Heart left ventricle (tissue), 16 donors: ENCODE data around the gene SLC35F1. TPM values are rescaled to one million over a fixed set of nuclear protein-coding genes. Genes with fewer than 3 reads are reported as not detected.

Source experiments
- ATAC-seq, 4 donors: fragments of 200-7000 bp; cut with Tn5 transposase; one replicate each; pipeline ENCODE4 v1.9.1; 2020 to 2022; ENCODE audit warnings: moderate library complexity in 4 of 4, mild to moderate bottlenecking in 3 of 4, moderate number of reproducible peaks in 1 of 4
- DNase-seq, 5 donors: peaks; one replicate each; pipeline ENCODE4 v3.0.0-alpha.2; 2020
- H3K27ac ChIP-seq, 12 donors: fragments of 200-600 bp; sonication (generic) in 4 of 12; one replicate each; pipeline versions ENCODE4 v1.5.0 to v1.8.0; 2016 to 2022; ENCODE audit warnings: mild to moderate bottlenecking in 2 of 12
- H3K27me3 ChIP-seq, 9 donors: fragments of 200-600 bp; sonication (generic) in 2 of 9; one replicate each; pipeline versions ENCODE4 v1.5.1 to v1.8.0; 2016 to 2022; ENCODE audit warnings: mild to moderate bottlenecking in 3 of 9
- H3K36me3 ChIP-seq, 9 donors: fragments of 200-600 bp; sonication (generic) in 2 of 9; one replicate each; pipeline versions ENCODE4 v1.5.0 to v1.8.0; 2018 to 2022; ENCODE audit warnings: mild to moderate bottlenecking in 2 of 9
- H3K4me1 ChIP-seq, 12 donors: fragments of 200-600 bp; sonication (generic) in 4 of 12; one replicate each; pipeline versions ENCODE4 v1.5.0 to v1.8.0; 2016 to 2022; ENCODE audit warnings: mild to moderate bottlenecking in 3 of 12
- H3K4me3 ChIP-seq, 12 donors: fragments of 200-600 bp; sonication (generic) in 4 of 12; one replicate each; pipeline versions ENCODE4 v1.5.0 to v1.8.0; 2017 to 2022; ENCODE audit warnings: mild to moderate bottlenecking in 9 of 12, moderate library complexity in 4 of 12
- H3K9me3 ChIP-seq, 12 donors: fragments of 200-600 bp; sonication (generic) in 4 of 12; one replicate each; pipeline versions ENCODE4 v1.5.0 to v1.8.0; 2016 to 2022; ENCODE audit warnings: mild to moderate bottlenecking in 1 of 12
- CTCF ChIP-seq, 12 donors: fragments of 200-600 bp; sonication (generic) in 4 of 12; IDR thresholded peaks; one replicate each; pipeline versions ENCODE4 v1.5.0 to v1.8.0; 2018 to 2022; ENCODE audit warnings: antibody characterized with exemption in 12 of 12, mild to moderate bottlenecking in 5 of 12
- POLR2A ChIP-seq, 2 donors: fragments of 450-650 bp; IDR thresholded peaks; one replicate each; pipeline ENCODE4 v1.6.1; 2017; ENCODE audit warnings: antibody characterized with exemption in 2 of 2, mild to moderate bottlenecking in 2 of 2, moderate library complexity in 2 of 2
- WGBS, 4 donors: extraction: QIAGEN DNeasy Blood & Tissue Kit in 2 of 4; methylation state at CpG; one replicate each; pipeline versions ENCODE4 v1.1.5 to v1.1.7; 2013 to 2018; 5-methylcytosine and 5-hydroxymethylcytosine counted together
- intact Hi-C, 10 donors: fragments of 100-400 bp; cut with DNase I; formaldehyde crosslinking; loops; one replicate each; pipeline versions ENCODE4 v1.11.1 to v1.14.2; 2022
- polyA plus RNA-seq, 2 donors: library from polyadenylated mRNA; stranded (reverse); fragments of 200-250 nt; gene quantifications; one replicate each; pipeline ENCODE4 v1.2.3, GENCODE V29; 2013
- total RNA-seq, 9 donors: library from RNA; depleted of rRNA in 2 of 9; stranded (reverse); fragments of >200 nt in 2 of 9; fragmentation: NEBNext Ultra II Directional in 3 of 9; extraction: Animal tissue kit (Norgen Biotek cat#: 25700) in 3 of 9; gene quantifications; one replicate each; pipeline versions ENCODE4 v1.1.0 to v1.2.4, GENCODE V29; 2016 to 2023
- donor health status: ischemic (EF 13 %, LVEDD 7.1; RV severe dilation, severe dysfunction).
- donor health status: healthy with polysubstance abuse.
- donor health status: DM: no; HTN: yes; CAD: no.
- donor health status: DM: no; HTN: no; CAD: no.
- donor health status: ischemic (EF 25% LVEDD 6.9; RV normal size, moderate dysfunction).
- donor health status: ischemic (EF 25% LVEDD 5.7; RV mildly dilated, moderate dysfunction).
- donor health status: healthy.
- donor health status: DM: yes; HTN: yes; CAD: no.
- donor health status: ischemic (EF 35%, LVEDD 5.7; RV mildly dilated, moderate dysfunction).
- donor health status: nonischemic (EF 11% LVEDD 7.7; RV severe dilation, severe dysfunction).
- donor health status: DM: yes; HTN: yes; CAD: no.
- donor health status: PGD.
- donor health status: ischemic (EF 29% LVEDD 5.4; RV normal size, mild dysfunction).
- donor health status: nonischemic (EF 23%, LVEDD 6.1; RV moderate dilation, normal function).

The SLC35F1 gene
- total and polyA plus RNA-seq, 11 donors, result 1.1 to 11.6 (median 5.0) TPM

DNA sequence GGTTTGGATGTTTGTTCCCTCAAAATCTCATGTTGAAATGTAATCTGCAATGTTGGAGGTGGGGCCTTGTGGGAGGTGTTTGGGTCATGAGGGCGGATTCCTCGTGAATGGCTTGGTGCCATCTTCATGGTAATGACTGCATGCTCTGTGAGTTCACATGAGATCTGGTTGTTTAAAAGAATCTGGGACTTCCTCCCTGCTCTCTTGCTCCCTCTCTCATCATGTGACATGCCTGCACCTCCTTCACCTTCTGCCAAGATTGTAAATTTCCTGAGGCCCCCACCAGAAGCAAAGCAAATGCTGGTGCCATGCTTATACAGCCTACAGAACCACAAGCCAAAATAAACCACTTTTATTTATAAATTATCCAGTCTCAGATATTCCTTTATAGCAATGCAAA, 390.8 kb downstream of the SLC35F1 start:
- peak overlapping the region in 8 of 12 donors; percentile 13 to 88 (median 53) for H3K27ac ChIP-seq
- DNase-seq (no peak), ATAC-seq (no peak)
- no peaks in the 10 kb centered on the region for H3K27me3 ChIP-seq
- H3K36me3 ChIP-seq, result no peaks in the 10 kb centered on the region
- peaks cover 0 to 36% (median 7%) of the 10 kb centered on the region in 12 donors for H3K4me1 ChIP-seq
- no peak for TF ChIP-seq CTCF (IDR thresholded peaks at IDR 0.05)
- TF ChIP-seq POLR2A (IDR thresholded peaks at IDR 0.05), result no peak
- WGBS, 4 donors, result 47 to 59% (median 52%) methylated on average over 2 of the region's 2 CpGs
- no peaks in the 10 kb centered on the region for H3K9me3 ChIP-seq
- no peak overlapping the region for H3K4me3 ChIP-seq
- intact Hi-C loops, result loop anchor here in 3 of 10 donors (2.0 to 5.0 kb wide), 2 partner anchors 74 to 75 kb away; no protein-coding TSS in a partner anchor

GRCh38 chr6:118298476-118299427, 391.7 kb downstream of the SLC35F1 start:
- DNase-seq (no peak), ATAC-seq (no peak)
- WGBS, 4 donors, result 72 to 83% (median 73%) methylated on average over 8 of the region's 8 CpGs
- H3K36me3 ChIP-seq, result no peaks in the 10 kb centered on the region
- no peaks in the 10 kb centered on the region for H3K9me3 ChIP-seq
- H3K27ac ChIP-seq, result peak overlapping the region in 8 of 12 donors; percentile 13 to 88 (median 53)
- peaks cover 0 to 30% (median 7%) of the 10 kb centered on the region in 12 donors for H3K4me1 ChIP-seq
- H3K4me3 ChIP-seq, result no peak overlapping the region
- TF ChIP-seq POLR2A (IDR thresholded peaks at IDR 0.05) (no peak), CTCF (IDR thresholded peaks at IDR 0.05) (no peak)
- intact Hi-C loops, result loop anchor here in 2 of 10 donors (5.0 kb wide), 1 partner anchor 74 kb away; no protein-coding TSS in a partner anchor
- no peaks in the 10 kb centered on the region for H3K27me3 ChIP-seq

- TF ChIP-seq CTCF (IDR thresholded peaks at IDR 0.05) (no peak), POLR2A (IDR thresholded peaks at IDR 0.05) (no peak)
- no peak for ATAC-seq
- H3K9me3 ChIP-seq, result no peaks in the 10 kb centered on the region
- no peak overlapping the region for H3K4me3 ChIP-seq
- H3K27ac ChIP-seq, result peak overlapping the region in 1 of 12 donors; percentile 15
- WGBS, 4 donors, result 83 to 87% (median 86%) methylated on average over 4 of the region's 4 CpGs
- no peaks in the 10 kb centered on the region for H3K27me3 ChIP-seq
- H3K4me1 ChIP-seq, result peaks cover 0 to 26% (median 7%) of the 10 kb centered on the region in 12 donors
- intact Hi-C loops, result loop anchor here in 2 of 10 donors (5.0 kb wide), 1 partner anchor 73 kb away; no protein-coding TSS in a partner anchor
- no peak for DNase-seq
- H3K36me3 ChIP-seq, result no peaks in the 10 kb centered on the region
These were observed 392.4 kb downstream of the SLC35F1 start for GRCh38 chr6:118299457-118299856.

DNA sequence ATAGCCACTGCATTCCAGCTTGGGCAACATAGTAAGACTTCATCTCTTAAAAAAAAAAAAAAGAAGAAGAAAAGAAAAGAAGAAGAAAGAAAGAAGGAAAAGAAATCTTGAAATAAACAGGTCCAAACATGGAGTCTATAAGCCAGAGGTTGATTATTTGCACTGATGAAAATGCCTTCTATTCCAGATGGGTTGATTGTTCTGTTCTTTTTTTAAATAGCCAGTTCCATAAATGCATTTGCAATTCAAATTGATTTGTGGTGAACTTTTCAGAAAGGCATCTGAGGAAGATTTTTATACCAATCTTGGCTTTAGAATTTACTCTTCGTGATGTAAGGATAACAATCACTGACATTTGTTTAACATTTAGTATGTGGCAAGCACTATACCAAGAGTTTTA, 397.3 kb downstream of the SLC35F1 start:
- Histone ChIP-seq H3K9me3 (no peaks in the 10 kb centered on the region), H3K4me1 (peaks cover 0 to 37% (median 14%) of the 10 kb centered on the region in 12 donors), H3K36me3 (no peaks in the 10 kb centered on the region), H3K4me3 (no peak overlapping the region), H3K27ac (peak overlapping the region in 3 of 12 donors; percentile 26 to 41 (median 33)), H3K27me3 (no peaks in the 10 kb centered on the region)
- TF ChIP-seq CTCF (IDR thresholded peaks at IDR 0.05) (no peak), POLR2A (IDR thresholded peaks at IDR 0.05) (no peak)
- WGBS, 4 donors, result 65 to 79% (median 72%) methylated on average over 1 of the region's 1 CpG
- DNase-seq, result no peak
- ATAC-seq, result no peak
- intact Hi-C loops, result no loop called here
